ENCODE results near the gene VAV3.

Gene VAV3

DNA sequence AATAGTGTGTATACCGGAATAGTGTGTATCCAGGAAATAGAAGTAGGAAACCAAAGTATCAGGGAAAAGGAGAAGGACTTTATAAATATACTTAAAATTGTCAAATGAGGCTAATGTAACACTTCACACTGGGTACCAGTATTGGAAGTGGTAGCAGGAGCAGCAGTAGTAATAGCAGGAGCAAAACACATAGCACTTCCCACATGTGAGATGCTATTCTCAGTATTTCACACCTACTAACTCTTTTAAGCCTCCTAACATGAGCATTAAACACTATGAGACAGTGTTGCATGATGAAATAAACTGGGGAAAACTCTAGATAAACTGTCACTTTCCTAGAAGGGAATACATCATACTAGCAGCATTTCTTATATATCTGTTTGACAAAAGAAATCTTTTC is 376.7 kb downstream of the VAV3 start:
- no peak overlapping the region for H3K27ac ChIP-seq (ENCODE audit: low read depth, low read length)
- H3K9ac ChIP-seq (ENCODE audit: low read length), result no peak overlapping the region
- H3K36me3 ChIP-seq (ENCODE audit: control insufficient read depth, insufficient read depth, low read length), result no peaks in the 10 kb centered on the region
- H3K27me3 ChIP-seq (ENCODE audit: control insufficient read depth, insufficient read depth, low read length), result no peaks in the 10 kb centered on the region
- no peak overlapping the region for H3K4me3 ChIP-seq (ENCODE audit: low read depth, low read length)
- H3K9me3 ChIP-seq (ENCODE audit: control insufficient read depth, insufficient read depth, low read depth, low read length), result no peaks in the 10 kb centered on the region
- H3K4me1 ChIP-seq (ENCODE audit: control insufficient read depth, insufficient read depth, low read length), result no peaks in the 10 kb centered on the region

DNA sequence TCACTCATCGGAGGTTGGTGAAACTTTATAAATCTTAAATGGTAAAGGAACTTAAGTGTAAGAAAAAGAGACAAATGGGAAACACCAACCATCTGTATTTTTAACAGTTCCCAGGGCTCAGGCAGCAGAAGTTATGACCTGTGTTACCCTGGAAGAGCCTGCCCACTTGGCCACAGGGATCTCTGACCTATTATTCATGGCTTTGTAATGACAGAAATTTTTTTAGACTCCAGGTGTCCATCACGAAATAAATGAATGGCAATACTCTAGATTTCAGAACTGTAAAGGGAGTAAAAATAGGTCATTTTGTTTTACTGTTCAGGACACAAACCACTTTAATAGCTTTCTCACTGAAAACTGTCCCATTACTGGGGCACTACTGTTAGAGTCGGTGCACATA is 389.8 kb downstream of the VAV3 start:
- no peaks in the 10 kb centered on the region for H3K4me1 ChIP-seq (ENCODE audit: control insufficient read depth, insufficient read depth, low read length)
- no peaks in the 10 kb centered on the region for H3K36me3 ChIP-seq (ENCODE audit: control insufficient read depth, insufficient read depth, low read length)
- no peaks in the 10 kb centered on the region for H3K9me3 ChIP-seq (ENCODE audit: control insufficient read depth, insufficient read depth, low read depth, low read length)
- H3K4me3 ChIP-seq (ENCODE audit: low read depth, low read length), result no peak overlapping the region
- H3K27ac ChIP-seq (ENCODE audit: low read depth, low read length), result no peak overlapping the region
- no peaks in the 10 kb centered on the region for H3K27me3 ChIP-seq (ENCODE audit: control insufficient read depth, insufficient read depth, low read length)
- H3K9ac ChIP-seq (ENCODE audit: low read length), result no peak overlapping the region

DNA sequence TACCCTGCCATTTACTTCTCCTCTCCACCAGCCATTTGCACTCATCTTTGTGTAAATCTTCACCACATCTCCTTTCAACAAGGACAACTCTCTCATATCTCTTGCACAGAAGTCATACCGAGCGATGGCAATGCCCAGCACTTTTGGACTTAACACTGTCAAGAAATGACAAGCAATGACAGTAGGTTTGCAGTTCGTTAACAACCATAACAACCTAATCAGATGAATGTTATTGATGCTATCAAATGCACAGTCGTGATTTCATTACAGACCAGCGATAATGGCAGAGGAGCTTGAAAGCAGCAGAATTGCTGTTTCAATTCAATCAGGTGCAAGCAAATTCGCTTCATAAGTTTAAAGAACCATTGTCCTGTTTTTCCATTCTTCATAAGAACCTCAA is 390.9 kb downstream of the VAV3 start:
- Histone ChIP-seq H3K27ac (ENCODE audit: low read depth, low read length) (no peak overlapping the region), H3K36me3 (ENCODE audit: control insufficient read depth, insufficient read depth, low read length) (no peaks in the 10 kb centered on the region), H3K4me3 (ENCODE audit: low read depth, low read length) (no peak overlapping the region), H3K4me1 (ENCODE audit: control insufficient read depth, insufficient read depth, low read length) (no peaks in the 10 kb centered on the region), H3K9me3 (ENCODE audit: control insufficient read depth, insufficient read depth, low read depth, low read length) (no peaks in the 10 kb centered on the region), H3K27me3 (ENCODE audit: control insufficient read depth, insufficient read depth, low read length) (no peaks in the 10 kb centered on the region), H3K9ac (ENCODE audit: low read length) (no peak overlapping the region)

DNA sequence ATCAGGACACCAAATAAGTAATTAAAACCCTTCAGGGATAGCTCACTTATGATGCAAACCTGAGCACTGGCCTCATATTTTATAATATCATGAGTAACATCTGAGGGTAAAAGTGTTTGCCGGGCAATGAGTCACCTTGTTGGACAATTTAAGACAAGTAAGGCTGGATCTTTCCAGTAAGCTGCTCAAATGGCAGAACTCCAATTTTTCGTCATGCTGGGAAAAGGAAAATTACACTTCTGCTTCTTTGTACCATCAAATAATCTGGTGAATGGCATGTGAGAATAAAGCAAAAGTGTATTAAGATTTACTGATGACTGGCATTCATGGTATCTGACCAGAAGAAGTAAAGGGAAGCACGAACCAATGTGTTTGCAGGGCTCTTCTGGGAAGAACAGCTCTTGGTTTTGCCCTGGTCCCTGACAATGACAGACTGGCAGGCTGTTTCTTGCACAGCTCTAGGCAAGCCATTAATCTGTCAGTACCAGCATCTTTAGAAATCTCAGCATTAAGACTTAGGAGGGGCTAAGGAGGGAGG is 392.2 kb downstream of the VAV3 start:
- Histone ChIP-seq H3K9ac (ENCODE audit: low read length) (no peak overlapping the region), H3K4me1 (ENCODE audit: control insufficient read depth, insufficient read depth, low read length) (no peaks in the 10 kb centered on the region), H3K4me3 (ENCODE audit: low read depth, low read length) (no peak overlapping the region), H3K9me3 (ENCODE audit: control insufficient read depth, insufficient read depth, low read depth, low read length) (no peaks in the 10 kb centered on the region), H3K27ac (ENCODE audit: low read depth, low read length) (no peak overlapping the region), H3K36me3 (ENCODE audit: control insufficient read depth, insufficient read depth, low read length) (no peaks in the 10 kb centered on the region), H3K27me3 (ENCODE audit: control insufficient read depth, insufficient read depth, low read length) (no peaks in the 10 kb centered on the region)

DNA sequence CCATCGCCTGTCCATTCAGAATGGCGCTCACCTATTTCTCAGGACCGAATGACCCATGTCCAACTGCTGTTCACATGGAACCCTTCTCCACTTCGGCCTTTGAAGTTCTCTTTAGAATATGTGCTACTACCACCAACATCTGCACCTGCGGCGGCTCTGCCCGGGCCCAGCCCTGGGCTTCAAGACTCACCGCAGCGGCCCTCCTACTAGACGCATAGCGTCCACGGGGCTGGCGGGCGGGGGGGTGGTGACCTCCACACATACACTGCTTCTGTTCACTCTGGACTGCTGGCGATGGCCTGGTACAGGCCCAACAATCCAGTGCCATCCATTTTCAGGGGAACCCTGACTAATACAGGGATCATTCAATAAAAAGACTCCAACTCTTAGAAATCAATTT is 394.2 kb downstream of the VAV3 start:
- Histone ChIP-seq H3K4me1 (ENCODE audit: control insufficient read depth, insufficient read depth, low read length) (no peaks in the 10 kb centered on the region), H3K9ac (ENCODE audit: low read length) (no peak overlapping the region), H3K27ac (ENCODE audit: low read depth, low read length) (no peak overlapping the region), H3K27me3 (ENCODE audit: control insufficient read depth, insufficient read depth, low read length) (no peaks in the 10 kb centered on the region), H3K9me3 (ENCODE audit: control insufficient read depth, insufficient read depth, low read depth, low read length) (no peaks in the 10 kb centered on the region), H3K4me3 (ENCODE audit: low read depth, low read length) (no peak overlapping the region), H3K36me3 (ENCODE audit: control insufficient read depth, insufficient read depth, low read length) (no peaks in the 10 kb centered on the region)

DNA sequence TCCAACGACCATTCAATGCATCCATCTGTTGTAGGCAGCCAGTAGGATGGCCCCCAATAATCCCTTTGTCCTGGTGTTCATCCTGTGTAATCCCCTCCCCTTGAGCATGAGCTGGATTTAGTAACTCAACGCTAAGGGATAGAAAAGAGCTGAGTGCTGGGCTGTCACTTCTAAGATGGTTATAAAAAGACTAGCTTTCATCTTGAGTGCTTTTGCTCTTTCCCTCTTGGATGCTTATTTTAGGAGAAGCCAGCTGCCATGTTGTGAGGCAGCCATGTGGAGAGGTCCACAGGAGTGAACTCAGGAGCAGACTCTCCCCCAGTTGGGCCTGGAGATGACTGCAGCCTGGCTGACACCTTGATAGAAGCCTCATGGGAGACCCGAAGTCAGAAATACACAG is 401.5 kb downstream of the VAV3 start:
- no peak overlapping the region for H3K27ac ChIP-seq (ENCODE audit: low read depth, low read length)
- H3K9me3 ChIP-seq (ENCODE audit: control insufficient read depth, insufficient read depth, low read depth, low read length), result no peaks in the 10 kb centered on the region
- no peaks in the 10 kb centered on the region for H3K4me1 ChIP-seq (ENCODE audit: control insufficient read depth, insufficient read depth, low read length)
- H3K9ac ChIP-seq (ENCODE audit: low read length), result no peak overlapping the region
- H3K36me3 ChIP-seq (ENCODE audit: control insufficient read depth, insufficient read depth, low read length), result no peaks in the 10 kb centered on the region
- no peak overlapping the region for H3K4me3 ChIP-seq (ENCODE audit: low read depth, low read length)
- H3K27me3 ChIP-seq (ENCODE audit: control insufficient read depth, insufficient read depth, low read length), result no peaks in the 10 kb centered on the region

DNA sequence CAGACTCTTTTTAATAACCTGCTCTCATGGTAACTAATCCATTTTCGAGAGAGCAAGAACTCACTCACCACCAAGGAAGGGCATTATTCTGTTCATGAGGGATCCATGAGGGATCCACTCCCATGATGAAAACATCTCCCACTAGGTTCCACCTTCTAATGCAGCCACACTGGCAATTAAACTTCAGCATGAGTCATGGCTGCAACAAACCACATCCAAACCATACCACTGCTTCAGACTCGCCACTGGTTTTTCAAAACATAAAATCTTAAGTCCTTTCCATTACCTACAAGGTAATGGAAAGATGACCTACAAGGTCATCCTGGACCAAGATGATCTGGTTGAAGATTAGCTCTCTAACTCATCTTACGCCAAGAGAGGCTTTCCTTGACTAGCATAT is 405.1 kb downstream of the VAV3 start:
- Histone ChIP-seq H3K27ac (ENCODE audit: low read depth, low read length) (no peak overlapping the region), H3K9me3 (ENCODE audit: control insufficient read depth, insufficient read depth, low read depth, low read length) (no peaks in the 10 kb centered on the region), H3K27me3 (ENCODE audit: control insufficient read depth, insufficient read depth, low read length) (no peaks in the 10 kb centered on the region), H3K36me3 (ENCODE audit: control insufficient read depth, insufficient read depth, low read length) (no peaks in the 10 kb centered on the region), H3K4me1 (ENCODE audit: control insufficient read depth, insufficient read depth, low read length) (no peaks in the 10 kb centered on the region), H3K4me3 (ENCODE audit: low read depth, low read length) (no peak overlapping the region), H3K9ac (ENCODE audit: low read length) (no peak overlapping the region)

DNA sequence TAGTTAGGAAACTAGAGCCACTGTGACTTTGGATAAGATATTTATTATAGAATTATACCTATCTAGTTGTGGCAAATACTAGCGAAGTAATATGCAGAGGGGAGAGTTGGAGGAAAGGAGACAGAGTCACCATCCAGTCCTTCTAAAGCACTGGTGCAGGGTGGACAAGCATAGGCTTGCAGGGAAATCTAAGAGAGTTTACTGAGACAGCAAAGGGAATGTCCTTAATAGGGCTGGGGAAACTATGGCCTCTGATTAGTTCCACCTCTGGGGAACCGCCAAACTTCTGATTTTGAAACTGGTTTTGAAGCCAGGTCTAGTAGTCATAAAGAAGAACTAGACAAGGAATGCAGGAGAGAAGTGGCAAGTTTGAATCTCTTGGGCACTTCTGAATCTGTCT is 407.9 kb downstream of the VAV3 start:
- H3K9ac ChIP-seq (ENCODE audit: low read length), result no peak overlapping the region
- H3K27me3 ChIP-seq (ENCODE audit: control insufficient read depth, insufficient read depth, low read length), result no peaks in the 10 kb centered on the region
- no peak overlapping the region for H3K27ac ChIP-seq (ENCODE audit: low read depth, low read length)
- H3K4me1 ChIP-seq (ENCODE audit: control insufficient read depth, insufficient read depth, low read length), result no peaks in the 10 kb centered on the region
- H3K4me3 ChIP-seq (ENCODE audit: low read depth, low read length), result no peak overlapping the region
- H3K9me3 ChIP-seq (ENCODE audit: control insufficient read depth, insufficient read depth, low read depth, low read length), result no peaks in the 10 kb centered on the region
- H3K36me3 ChIP-seq (ENCODE audit: control insufficient read depth, insufficient read depth, low read length), result no peaks in the 10 kb centered on the region

DNA sequence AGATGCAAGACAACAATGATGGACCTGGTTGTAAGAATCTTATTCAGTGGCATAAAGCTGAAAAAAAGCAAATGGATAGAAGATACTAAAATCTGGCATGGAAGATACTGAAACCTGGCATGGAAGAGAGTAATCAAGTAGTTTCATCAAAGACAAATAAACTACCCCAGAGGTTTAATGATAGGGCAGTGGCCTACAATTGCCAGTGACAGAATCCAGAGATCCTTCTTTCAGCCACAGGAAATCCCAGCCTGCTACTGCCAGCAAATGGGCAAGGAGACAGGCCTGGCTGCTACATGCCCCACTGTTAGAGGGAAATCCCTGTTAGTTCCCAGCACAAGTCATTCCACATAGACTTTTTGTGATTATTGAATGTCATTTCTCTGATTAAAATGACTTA is 409.4 kb downstream of the VAV3 start:
- H3K4me3 ChIP-seq (ENCODE audit: low read depth, low read length), result no peak overlapping the region
- H3K27me3 ChIP-seq (ENCODE audit: control insufficient read depth, insufficient read depth, low read length), result no peaks in the 10 kb centered on the region
- no peaks in the 10 kb centered on the region for H3K4me1 ChIP-seq (ENCODE audit: control insufficient read depth, insufficient read depth, low read length)
- H3K9ac ChIP-seq (ENCODE audit: low read length), result no peak overlapping the region
- H3K27ac ChIP-seq (ENCODE audit: low read depth, low read length), result no peak overlapping the region
- no peaks in the 10 kb centered on the region for H3K36me3 ChIP-seq (ENCODE audit: control insufficient read depth, insufficient read depth, low read length)
- no peaks in the 10 kb centered on the region for H3K9me3 ChIP-seq (ENCODE audit: control insufficient read depth, insufficient read depth, low read depth, low read length)

DNA sequence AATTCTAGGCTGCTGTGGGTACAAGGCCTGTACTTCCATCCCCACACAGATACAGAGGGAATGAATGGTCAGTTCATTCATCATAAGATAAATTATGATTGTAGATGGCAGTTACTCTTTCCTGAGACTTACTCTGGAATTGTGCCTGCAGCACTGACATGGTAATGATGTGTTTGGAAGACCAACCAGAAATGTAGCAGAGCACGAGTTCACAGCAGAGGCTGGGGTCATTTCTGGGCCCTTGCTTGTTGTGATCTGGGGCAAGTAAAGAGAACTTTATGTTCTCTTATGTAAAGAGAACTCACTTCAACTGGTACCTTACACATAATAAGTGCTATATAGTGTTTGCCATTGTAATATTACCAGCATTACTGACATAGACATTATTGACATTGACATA is 412.2 kb downstream of the VAV3 start:
- Histone ChIP-seq H3K27ac (ENCODE audit: low read depth, low read length) (no peak overlapping the region), H3K27me3 (ENCODE audit: control insufficient read depth, insufficient read depth, low read length) (no peaks in the 10 kb centered on the region), H3K9me3 (ENCODE audit: control insufficient read depth, insufficient read depth, low read depth, low read length) (no peaks in the 10 kb centered on the region), H3K4me3 (ENCODE audit: low read depth, low read length) (no peak overlapping the region), H3K36me3 (ENCODE audit: control insufficient read depth, insufficient read depth, low read length) (no peaks in the 10 kb centered on the region), H3K4me1 (ENCODE audit: control insufficient read depth, insufficient read depth, low read length) (no peaks in the 10 kb centered on the region), H3K9ac (ENCODE audit: low read length) (no peak overlapping the region)

DNA sequence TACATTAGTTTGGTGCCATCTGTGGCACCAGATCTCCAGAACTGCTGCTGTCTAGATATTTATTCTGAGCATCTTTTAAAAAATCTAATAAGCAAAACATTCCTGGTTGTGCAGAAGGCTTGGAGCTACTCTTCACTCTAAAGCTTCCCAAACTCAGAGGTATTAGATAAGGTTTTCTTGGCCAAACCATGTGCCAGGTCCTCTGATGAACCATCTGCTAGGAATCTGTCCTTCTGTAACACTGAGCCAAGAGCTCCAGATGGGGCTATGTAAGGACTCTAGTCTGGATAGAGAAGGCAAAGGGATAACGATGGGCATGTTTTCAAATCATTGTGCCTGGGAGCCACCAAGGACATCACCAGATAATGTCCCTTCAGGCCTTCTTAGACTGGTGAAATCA is 413.5 kb downstream of the VAV3 start:
- Histone ChIP-seq H3K9me3 (ENCODE audit: control insufficient read depth, insufficient read depth, low read depth, low read length) (no peaks in the 10 kb centered on the region), H3K4me1 (ENCODE audit: control insufficient read depth, insufficient read depth, low read length) (no peaks in the 10 kb centered on the region), H3K36me3 (ENCODE audit: control insufficient read depth, insufficient read depth, low read length) (no peaks in the 10 kb centered on the region), H3K27ac (ENCODE audit: low read depth, low read length) (no peak overlapping the region), H3K9ac (ENCODE audit: low read length) (no peak overlapping the region), H3K27me3 (ENCODE audit: control insufficient read depth, insufficient read depth, low read length) (no peaks in the 10 kb centered on the region), H3K4me3 (ENCODE audit: low read depth, low read length) (no peak overlapping the region)

DNA sequence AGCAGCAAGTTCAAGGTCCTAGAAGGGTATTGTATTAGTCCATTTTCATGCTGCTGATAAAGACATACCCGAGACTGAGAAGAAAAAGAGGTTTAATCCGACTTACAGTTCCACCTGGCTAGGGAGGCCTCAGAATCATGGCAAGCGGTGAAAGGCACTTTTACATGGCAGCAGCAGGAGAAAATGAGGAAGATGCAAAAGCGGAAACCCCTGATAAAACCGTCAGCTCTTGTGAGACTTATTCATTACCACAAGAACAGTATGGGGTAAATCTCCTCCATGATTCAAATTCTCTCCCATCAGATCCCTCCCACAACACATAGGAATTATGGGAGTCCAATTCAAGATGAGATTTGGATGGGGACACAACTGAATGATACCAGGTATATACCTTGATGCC is 414.6 kb downstream of the VAV3 start:
- H3K36me3 ChIP-seq (ENCODE audit: control insufficient read depth, insufficient read depth, low read length), result no peaks in the 10 kb centered on the region
- no peaks in the 10 kb centered on the region for H3K27me3 ChIP-seq (ENCODE audit: control insufficient read depth, insufficient read depth, low read length)
- H3K4me1 ChIP-seq (ENCODE audit: control insufficient read depth, insufficient read depth, low read length), result no peaks in the 10 kb centered on the region
- H3K9me3 ChIP-seq (ENCODE audit: control insufficient read depth, insufficient read depth, low read depth, low read length), result no peaks in the 10 kb centered on the region
- no peak overlapping the region for H3K27ac ChIP-seq (ENCODE audit: low read depth, low read length)
- H3K4me3 ChIP-seq (ENCODE audit: low read depth, low read length), result no peak overlapping the region
- H3K9ac ChIP-seq (ENCODE audit: low read length), result no peak overlapping the region

All from HUES6 (cell line).